Keratinocyte (primary cell): ENCODE results near the gene PRKAA2. TPM values are rescaled to one million over a fixed set of nuclear protein-coding genes. Genes with fewer than 3 reads are reported as not detected.
A peak's percentile ranks its signal among the peaks of the same experiment; 100 is the strongest.
"Not testable (repeated sequence)": the region's sequence is repeated elsewhere in the genome, so short reads cannot be mapped to it uniquely, and the experiment has no call there.

Source experiments
- DNase-seq: peaks from one replicate; pipeline ENCODE4 v3.0.0-alpha.2; 2011; ENCODE audit warnings: low read depth, missing footprints, low spot score
- FAIRE-seq: peaks from 2 replicates; lab custom pipeline; 2011; peaks lifted over from hg19 to GRCh38; lab: Jason Lieb, UNC
- H2AFZ ChIP-seq: 2 replicates; pipeline ENCODE4 v1.6.0; 2012; ENCODE audit warnings: low read length, control low read depth, inconsistent platforms; ENCODE audit not compliant: control insufficient read depth
- H3K27ac ChIP-seq: 2 replicates; pipeline ENCODE4 v1.5.1; 2011; ENCODE audit warnings: low read length; ENCODE audit not compliant: control insufficient read depth, insufficient read depth
- H3K27me3 ChIP-seq: 3 replicates; pipeline ENCODE4 v1.6.0; 2011; ENCODE audit warnings: low read length; ENCODE audit not compliant: control insufficient read depth, insufficient read depth; ENCODE audit errors: extremely low read depth
- H3K36me3 ChIP-seq, 2 experiments: 2 replicates in 1 of 2; 3 replicates in 1 of 2; pipeline ENCODE4 v1.5.1; 2011; ENCODE audit warnings: low read length in 2 of 2, mild to moderate bottlenecking in 1 of 2; ENCODE audit not compliant: control insufficient read depth in 2 of 2, insufficient read depth in 2 of 2; ENCODE audit errors: extremely low read depth in 1 of 2
- H3K4me1 ChIP-seq: 3 replicates; pipeline ENCODE4 v1.5.1; 2011; ENCODE audit warnings: low read length; ENCODE audit not compliant: control insufficient read depth, insufficient read depth; ENCODE audit errors: extremely low read depth
- H3K4me2 ChIP-seq: 3 replicates; pipeline ENCODE4 v1.6.0; 2011; ENCODE audit warnings: low read depth, low read length; ENCODE audit not compliant: control insufficient read depth, insufficient read depth; ENCODE audit errors: extremely low read depth
- H3K4me3 ChIP-seq, 3 experiments: fragments of 200-600 bp in 1 of 3; sonication (generic) in 1 of 3; 2 replicates in 2 of 3; 3 replicates in 1 of 3; pipeline ENCODE4 v1.5.1; 2011 to 2016; ENCODE audit warnings: low read length in 3 of 3, mild to moderate bottlenecking in 3 of 3, control low read depth in 2 of 3, inconsistent platforms in 1 of 3, low read depth in 1 of 3, mixed read lengths in 1 of 3, mixed run types in 1 of 3, moderate library complexity in 1 of 3; ENCODE audit not compliant: control insufficient read depth in 2 of 3, insufficient read depth in 2 of 3; ENCODE audit errors: extremely low read depth in 1 of 3
- H3K79me2 ChIP-seq: 2 replicates; pipeline ENCODE4 v1.6.0; 2012; ENCODE audit warnings: low read length; ENCODE audit not compliant: control insufficient read depth, insufficient read depth
- H3K9ac ChIP-seq: 3 replicates; pipeline ENCODE4 v1.6.0; 2011; ENCODE audit warnings: low read length; ENCODE audit not compliant: control insufficient read depth, insufficient read depth; ENCODE audit errors: extremely low read depth
- H3K9me1 ChIP-seq: 3 replicates; pipeline ENCODE4 v1.6.0; 2011; ENCODE audit warnings: low read length; ENCODE audit not compliant: control insufficient read depth, insufficient read depth; ENCODE audit errors: extremely low read depth
- H3K9me3 ChIP-seq: 2 replicates; pipeline ENCODE4 v1.5.1; 2012; ENCODE audit warnings: low read depth, low read length; ENCODE audit not compliant: control insufficient read depth
- H4K20me1 ChIP-seq: 3 replicates; pipeline ENCODE4 v1.6.0; 2011; ENCODE audit warnings: low read length; ENCODE audit not compliant: control insufficient read depth, insufficient read depth; ENCODE audit errors: extremely low read depth
- CTCF ChIP-seq, 3 experiments: IDR thresholded peaks in 1 of 3; conservative IDR thresholded peaks in 1 of 3; optimal IDR thresholded peaks in 1 of 3; 2 replicates in 2 of 3; 3 replicates in 1 of 3; pipeline versions ENCODE3 to v1.5.1; 2011; ENCODE audit warnings: low read length in 3 of 3, mild to moderate bottlenecking in 3 of 3, moderate library complexity in 2 of 3, control low read depth in 1 of 3, inconsistent platforms in 1 of 3; ENCODE audit not compliant: insufficient read depth in 2 of 3; ENCODE audit errors: extremely low read depth in 1 of 3
- EZH2 ChIP-seq: IDR thresholded peaks from one replicate; pipeline ENCODE4 v1.6.1; 2012; ENCODE audit warnings: inconsistent platforms, mild to moderate bottlenecking, low read length, moderate library complexity
- dilution Hi-C: fragments of 300-500 bp; cut with MboI; formaldehyde crosslinking; loops from one replicate; pipeline ENCODE4 v1.7.0; 2020; ENCODE audit warnings: low sequenced_read_pairs; ENCODE audit not compliant: extremely low pct_ligation_motif_present
- polyA minus RNA-seq, 3 experiments: library from RNA; depleted of rRNA, polyadenylated mRNA; stranded (reverse); fragments of >200 nt; gene quantifications; 1 replicate in 1 of 3; 2 replicates in 1 of 3; 3 replicates in 1 of 3; pipeline ENCODE4 v1.2.3, GENCODE V29; 2011
- polyA plus RNA-seq, 5 experiments: library from polyadenylated mRNA; depleted of rRNA in 3 of 5; stranded (reverse) in 3 of 5; stranded (forward) in 1 of 5; unstranded in 1 of 5; fragments of >200 nt; gene quantifications; 1 replicate in 1 of 5; 2 replicates in 3 of 5; 3 replicates in 1 of 5; pipeline versions ENCODE4 v1.2.1 to v1.2.3, GENCODE V29; 2011 to 2012; ENCODE audit warnings: missing spikeins in 2 of 5, low read depth in 1 of 5, low replicate concordance in 1 of 5

The PRKAA2 gene
- polyA plus RNA-seq (0.08 to 0.21 TPM (median 0.21 TPM) in 3 replicates), polyA minus RNA-seq (0.03 to 0.46 TPM (median 0.32 TPM) in 3 replicates)
- polyA plus RNA-seq (2011; ENCODE audit: low read depth), result 0.05 TPM
- 0.13 and 0.27 TPM in 2 replicates for polyA plus RNA-seq (2011; cell fraction: cytosol; rRNA removed)
- polyA plus RNA-seq (2011; cell fraction: nucleus; rRNA removed), result 0.31 and 0.37 TPM in 2 replicates
- 0.05 and 0.06 TPM in 2 replicates for polyA plus RNA-seq (2012; ENCODE audit: low replicate concordance)
- polyA minus RNA-seq (2011; cell fraction: cytosol; rRNA and poly(A)+ RNA removed), result 0.38 TPM
- 0.32 and 0.78 TPM in 2 replicates for polyA minus RNA-seq (2011; cell fraction: nucleus; rRNA and poly(A)+ RNA removed)

DNA sequence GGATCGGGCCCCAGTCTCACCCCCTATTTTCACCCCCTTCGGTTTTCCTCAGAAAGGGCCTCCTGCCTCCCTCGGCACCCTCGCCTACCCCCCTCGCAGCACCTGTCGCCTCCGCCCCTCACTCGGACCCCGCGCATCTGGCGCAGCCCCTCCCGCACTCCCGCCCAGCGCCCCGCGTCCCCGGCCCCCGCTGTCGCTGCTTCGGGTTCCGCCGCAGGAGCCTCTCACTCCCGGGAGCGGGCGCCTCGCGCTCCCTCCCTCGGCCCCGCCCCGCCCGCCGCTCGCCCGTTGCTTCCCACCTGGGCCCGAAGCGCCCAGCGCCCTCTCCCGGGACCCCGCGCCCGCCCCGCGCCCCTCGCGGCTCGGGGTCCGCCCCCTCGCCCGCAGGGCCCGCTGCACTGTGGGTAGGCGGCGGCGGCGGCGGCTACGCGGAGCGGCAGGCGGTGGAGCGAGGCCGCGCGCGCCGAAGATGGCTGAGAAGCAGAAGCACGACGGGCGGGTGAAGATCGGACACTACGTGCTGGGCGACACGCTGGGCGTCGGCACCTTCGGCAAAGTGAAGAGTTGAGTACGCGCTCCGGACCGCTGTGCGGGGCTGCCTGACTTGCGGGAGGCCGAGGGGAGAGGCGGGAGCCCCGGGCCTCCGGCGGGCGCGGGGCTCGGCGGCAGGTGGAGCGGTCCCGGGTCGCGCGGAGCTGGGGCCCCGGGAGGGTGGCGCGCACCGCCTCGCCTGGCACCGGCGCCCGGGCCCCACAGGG lies at the start of gene PRKAA2:
TSS of gene PRKAA2 (plus strand) at position 396 of the 758 bp plus-strand sequence. CDS start at position 470, 74 bp downstream.
- H3K9ac ChIP-seq, result peak within 1 kb of the TSS; percentile 33
- peak within 1 kb of the TSS; percentile 42 to 68 (median 63) for H3K4me3 ChIP-seq
- TF ChIP-seq EZH2 (no peak), CTCF (optimal IDR thresholded peaks at IDR 0.05 in 1 of 3, IDR thresholded peaks at IDR 0.05 in 1 of 3, conservative IDR thresholded peaks at IDR 0.05 in 1 of 3; ENCODE audit: extremely low read depth in 1 of 3, insufficient read depth in 2 of 3, low read length in 3 of 3) (no peak)
- H2AFZ ChIP-seq, result peak within 1 kb of the TSS; percentile 85
- H3K9me3 ChIP-seq, result no peaks in the 10 kb centered on the region
- DNase-seq (no peak), FAIRE-seq (no peak)
- H3K27me3 ChIP-seq, result peaks cover 24% of the 10 kb centered on the region
- no peak within 1 kb of the TSS for H3K27ac ChIP-seq
- H3K4me1 ChIP-seq, result peaks cover 5% of the 10 kb centered on the region
- dilution Hi-C loops, result no loop called here
- H3K9me1 ChIP-seq, result no peaks in the 10 kb centered on the region
- no peaks in the 10 kb centered on the region for H3K79me2 ChIP-seq
- H3K4me2 ChIP-seq, result peak within 1 kb of the TSS; percentile 90
- no peaks in the 10 kb centered on the region for H4K20me1 ChIP-seq
- H3K36me3 ChIP-seq, result no peaks in the 10 kb centered on the region

GRCh38 chr1:56595397-56596191 lies 49.5 kb upstream of the PRKAA2 start:
- H3K27me3 ChIP-seq, H3K4me1 ChIP-seq, H3K9me3 ChIP-seq, H4K20me1 ChIP-seq, DNase-seq, H3K9ac ChIP-seq, FAIRE-seq, H2AFZ ChIP-seq, H3K9me1 ChIP-seq, H3K4me2 ChIP-seq, dilution Hi-C loops, H3K4me3 ChIP-seq, H3K36me3 ChIP-seq, H3K79me2 ChIP-seq, H3K27ac ChIP-seq: not testable (repeated sequence)

- H3K79me2 ChIP-seq, H3K27me3 ChIP-seq, H3K4me2 ChIP-seq, H3K27ac ChIP-seq, dilution Hi-C loops, DNase-seq, H4K20me1 ChIP-seq, H3K9ac ChIP-seq, H3K4me1 ChIP-seq, H3K4me3 ChIP-seq, H3K9me3 ChIP-seq, FAIRE-seq, H3K36me3 ChIP-seq, H3K9me1 ChIP-seq, H2AFZ ChIP-seq: not testable (repeated sequence)
Measured at GRCh38 chr1:56610097-56610496, 35.0 kb upstream of the PRKAA2 start.

GRCh38 chr1:56610770-56611169 lies 34.3 kb upstream of the PRKAA2 start:
- H3K36me3 ChIP-seq, H3K4me3 ChIP-seq, H3K9me3 ChIP-seq, H3K4me1 ChIP-seq, H3K9ac ChIP-seq, H3K27me3 ChIP-seq, H4K20me1 ChIP-seq, DNase-seq, H3K9me1 ChIP-seq, FAIRE-seq, dilution Hi-C loops, H2AFZ ChIP-seq, H3K4me2 ChIP-seq, H3K79me2 ChIP-seq, H3K27ac ChIP-seq: not testable (repeated sequence)
